EL (cell line): ENCODE data around the gene TRHDE.
"Not testable (repeated sequence)": the region's sequence is repeated elsewhere in the genome, so short reads cannot be mapped to it uniquely, and the experiment has no call there.

ENCODE experiments used
- DNase-seq: peaks from one replicate; pipeline ENCODE4 v3.0.0-alpha.2; 2016

TRHDE gene

GRCh38 chr12:72520044-72520678 is 248.0 kb downstream of the TRHDE start:
- DNase-seq, result not testable (repeated sequence)

GRCh38 chr12:72521326-72521725 is 249.2 kb downstream of the TRHDE start:
- DNase-seq, result no peak

GRCh38 chr12:72522411-72522810 is 250.2 kb downstream of the TRHDE start:
- DNase-seq, result no peak

GRCh38 chr12:72523754-72524153 is 251.6 kb downstream of the TRHDE start:
- no peak for DNase-seq

- DNase-seq, result no peak
Observed at GRCh38 chr12:72535212-72535990, 263.2 kb downstream of the TRHDE start.

GRCh38 chr12:72540811-72541210 is 268.6 kb downstream of the TRHDE start:
- peak; percentile 33 for DNase-seq

GRCh38 chr12:72543777-72544467 is 271.8 kb downstream of the TRHDE start:
- no peak for DNase-seq

- DNase-seq, result peak; percentile 22
Observed at GRCh38 chr12:72546106-72546505, 273.9 kb downstream of the TRHDE start.

GRCh38 chr12:72547573-72547972 is 275.4 kb downstream of the TRHDE start:
- peak; percentile 31 for DNase-seq

GRCh38 chr12:72549184-72549583 is 277.0 kb downstream of the TRHDE start:
- DNase-seq, result no peak

- DNase-seq, result no peak
Observed at GRCh38 chr12:72560003-72560769, 288.0 kb downstream of the TRHDE start.

GRCh38 chr12:72570601-72571000 is 298.4 kb downstream of the TRHDE start:
- no peak for DNase-seq

GRCh38 chr12:72574138-72574537 is 302.0 kb downstream of the TRHDE start:
- DNase-seq, result no peak

- no peak for DNase-seq
Observed at GRCh38 chr12:72578327-72578726, 306.2 kb downstream of the TRHDE start.

GRCh38 chr12:72586456-72586855 is 314.3 kb downstream of the TRHDE start:
- DNase-seq, result no peak

- no peak for DNase-seq
Observed at GRCh38 chr12:72602581-72602980, 330.4 kb downstream of the TRHDE start.

GRCh38 chr12:72605975-72606374 is 333.8 kb downstream of the TRHDE start:
- no peak for DNase-seq

GRCh38 chr12:72610342-72610741 is 338.2 kb downstream of the TRHDE start:
- DNase-seq, result no peak

- DNase-seq, result no peak
Observed at GRCh38 chr12:72610854-72611358, 338.7 kb downstream of the TRHDE start.

GRCh38 chr12:72612171-72612570 is 340.0 kb downstream of the TRHDE start:
- DNase-seq, result no peak

GRCh38 chr12:72618764-72619163 is 346.6 kb downstream of the TRHDE start:
- DNase-seq, result no peak

GRCh38 chr12:72622556-72622955 is 350.4 kb downstream of the TRHDE start:
- no peak for DNase-seq
